IMR-90 (cell line): ENCODE data around the gene SARNP.

Experiments used
- BHLHE40 ChIP-seq: fragments of 150-350 bp; IDR thresholded peaks from 2 replicates; pipeline ENCODE4 v1.6.1; 2016; ENCODE audit warnings: mild to moderate bottlenecking, low read depth, low read length
- CEBPB ChIP-seq: IDR thresholded peaks from 2 replicates; pipeline ENCODE4 v1.6.1; 2012; ENCODE audit warnings: low read depth, low read length, improper control_type of control experiment
- CHD1 ChIP-seq: IDR thresholded peaks from 2 replicates; pipeline ENCODE4 v1.6.1; 2012; ENCODE audit warnings: low read depth, low read length, improper control_type of control experiment
- CTCF ChIP-seq: conservative IDR thresholded peaks from 2 replicates; pipeline ENCODE4 v1.5.1; 2012; ENCODE audit warnings: mild to moderate bottlenecking, low read depth, low read length, improper control_type of control experiment
- MXI1 ChIP-seq: IDR thresholded peaks from 2 replicates; pipeline ENCODE4 v1.6.1; 2012; ENCODE audit warnings: low read depth, mild to moderate bottlenecking, low read length, moderate library complexity, borderline replicate concordance
- NFE2L2 ChIP-seq: fragments of 150-350 bp; IDR thresholded peaks from 2 replicates; pipeline ENCODE4 v1.6.1; 2016; ENCODE audit warnings: low read depth, mild to moderate bottlenecking, low read length
- POLR2A ChIP-seq: IDR thresholded peaks from 2 replicates; pipeline ENCODE4 v1.6.1; 2012; ENCODE audit warnings: mild to moderate bottlenecking, low read depth, low read length
- RAD21 ChIP-seq: IDR thresholded peaks from 2 replicates; pipeline ENCODE4 v1.6.1; 2012; ENCODE audit warnings: low read length, improper control_type of control experiment
- RFX5 ChIP-seq: IDR thresholded peaks from 2 replicates; pipeline ENCODE4 v1.8.0; 2012; ENCODE audit warnings: low read depth, mild to moderate bottlenecking, low read length, moderate library complexity
- SMC3 ChIP-seq: fragments of 150-350 bp; IDR thresholded peaks from 2 replicates; pipeline ENCODE4 v1.6.1; 2016; ENCODE audit warnings: low read depth, mild to moderate bottlenecking, antibody characterized with exemption, low read length, moderate library complexity
- USF2 ChIP-seq: fragments of 150-350 bp; IDR thresholded peaks from 2 replicates; pipeline ENCODE4 v1.6.1; 2017; ENCODE audit warnings: mild to moderate bottlenecking, antibody characterized with exemption, low read length, low read depth

- TF ChIP-seq CTCF (no peak), POLR2A (no peak), RAD21 (no peak), CEBPB (no peak), BHLHE40 (no peak), MXI1 (no peak), USF2 (no peak), CHD1 (no peak), RFX5 (no peak), SMC3 (no peak), NFE2L2 (no peak)
Measured at GRCh38 chr12:55831447-55831815, 13.9 kb upstream of the SARNP start.
